Urinary bladder (tissue), 4 donors: Measurements from ENCODE around the gene PLCL1. TPM values are rescaled to one million over a fixed set of nuclear protein-coding genes. Genes with fewer than 3 reads are reported as not detected.

ENCODE experiments used
- DNase-seq: peaks from one replicate; pipeline ENCODE4 v3.0.0-alpha.2; 2015; ENCODE audit errors: extremely low spot score
- H3K27ac ChIP-seq: one replicate; pipeline ENCODE4 v1.5.1; 2013; ENCODE audit warnings: low read depth, mild to moderate bottlenecking, moderate library complexity
- H3K36me3 ChIP-seq: one replicate; pipeline ENCODE4 v1.6.1; 2013; ENCODE audit warnings: mild to moderate bottlenecking, moderate library complexity; ENCODE audit not compliant: insufficient read depth
- H3K4me1 ChIP-seq: one replicate; pipeline ENCODE4 v1.6.1; 2013; ENCODE audit warnings: mild to moderate bottlenecking, moderate library complexity; ENCODE audit not compliant: insufficient read depth
- H3K4me3 ChIP-seq: one replicate; pipeline ENCODE4 v1.5.1; 2013; ENCODE audit warnings: low read depth, low read length
- WGBS: extraction: QIAGEN DNeasy Blood & Tissue Kit; methylation state at CpG from one replicate; pipeline ENCODE4 v1.1.7; 2013; 5-methylcytosine and 5-hydroxymethylcytosine counted together
- polyA plus RNA-seq: library from polyadenylated mRNA; stranded (reverse); fragments of 200-250 nt; gene quantifications from one replicate; pipeline ENCODE4 v1.2.3, GENCODE V29; 2013
- total RNA-seq: library from RNA; depleted of rRNA; stranded (reverse); fragments of >200 nt; gene quantifications from one replicate; pipeline ENCODE4 v1.2.3, GENCODE V29; 2014
- donor health status: healthy with polysubstance abuse.
- donor health status: healthy.

Gene PLCL1
- 17.8 TPM for total RNA-seq
- 6.0 TPM for polyA plus RNA-seq

DNA sequence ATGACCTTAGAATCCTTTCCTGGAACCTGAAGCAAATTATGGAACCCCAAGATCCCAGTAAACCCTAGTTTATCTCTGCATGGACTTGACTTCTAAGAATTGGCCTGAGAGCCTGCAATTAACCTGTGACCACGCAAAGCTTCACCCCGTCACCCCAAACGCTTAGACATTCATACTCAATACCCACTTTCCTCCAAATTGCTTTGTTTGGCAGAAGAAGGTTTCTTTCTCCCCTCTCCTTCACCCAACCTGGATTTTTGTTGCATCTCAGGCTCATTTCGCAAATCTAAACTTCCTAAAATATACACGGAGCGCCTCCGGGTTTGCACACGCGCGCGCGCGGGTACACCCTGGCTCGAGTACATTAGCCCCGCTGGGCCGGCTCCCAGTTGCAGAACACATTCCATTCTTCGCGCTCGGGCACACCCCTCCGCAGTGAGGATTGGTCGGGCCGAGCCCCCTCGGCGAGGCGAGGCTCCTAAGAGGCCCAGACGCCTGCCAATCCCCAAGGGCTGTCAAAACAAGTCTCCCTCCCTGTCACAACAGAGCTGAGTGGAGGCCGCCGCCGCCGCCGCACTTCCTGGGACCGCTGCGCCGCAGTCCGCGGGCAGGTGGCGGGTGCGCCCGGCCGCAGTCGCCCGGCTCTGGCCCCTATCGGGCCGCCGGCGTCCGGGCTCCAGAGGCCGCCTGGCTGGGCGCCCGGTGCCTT is at the start of gene PLCL1:
Gene PLCL1, plus strand, starts transcription at position 545 of the 709 bp plus-strand sequence.
- Histone ChIP-seq H3K27ac (no peak within 1 kb of the TSS), H3K4me1 (peaks cover 3% of the 10 kb centered on the region), H3K36me3 (no peaks in the 10 kb centered on the region), H3K4me3 (peak within 1 kb of the TSS; percentile 89)
- DNase-seq: peak; percentile 77
- under 1% methylated on average over 50 of the region's 50 CpGs for WGBS

GRCh38 chr2:197759013-197759412 is 45.4 kb upstream of the PLCL1 start:
- no peak for DNase-seq
- Histone ChIP-seq H3K27ac (no peak overlapping the region), H3K4me1 (no peaks in the 10 kb centered on the region), H3K4me3 (no peak overlapping the region), H3K36me3 (no peaks in the 10 kb centered on the region)
- 58% methylated on average over 4 of the region's 4 CpGs for WGBS

GRCh38 chr2:197759625-197760292 is 44.6 kb upstream of the PLCL1 start:
- no peak overlapping the region for H3K27ac ChIP-seq
- no peak for DNase-seq
- no peaks in the 10 kb centered on the region for H3K4me1 ChIP-seq
- no peaks in the 10 kb centered on the region for H3K36me3 ChIP-seq
- WGBS: 82% methylated on average over 11 of the region's 11 CpGs
- H3K4me3 ChIP-seq: no peak overlapping the region

DNA sequence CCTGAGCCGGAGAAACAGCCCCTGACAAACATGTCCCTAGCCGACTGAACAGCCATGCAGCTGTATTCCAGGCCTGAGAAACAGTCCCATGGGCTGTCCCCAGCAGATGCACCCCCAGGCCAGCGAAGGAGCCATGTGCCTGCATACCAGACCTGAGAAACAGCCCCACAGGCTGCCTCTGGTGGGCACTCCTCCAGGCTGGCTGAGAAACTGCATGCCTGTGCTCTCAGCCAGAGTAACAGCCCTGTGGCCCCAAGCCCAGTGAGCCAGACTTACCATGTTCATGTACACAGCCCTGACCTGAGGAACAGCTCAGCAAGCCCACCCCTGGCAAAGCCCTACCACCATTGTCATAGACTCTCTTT is 44.1 kb upstream of the PLCL1 start:
- no peak overlapping the region for H3K27ac ChIP-seq
- no peaks in the 10 kb centered on the region for H3K4me1 ChIP-seq
- no peak overlapping the region for H3K4me3 ChIP-seq
- H3K36me3 ChIP-seq: no peaks in the 10 kb centered on the region
- WGBS: 85% methylated on average over 3 of the region's 3 CpGs
- DNase-seq: no peak

- no peaks in the 10 kb centered on the region for H3K4me1 ChIP-seq
- WGBS: 22% methylated on average over 4 of the region's 4 CpGs
- no peak for DNase-seq
- H3K4me3 ChIP-seq: no peak overlapping the region
- no peak overlapping the region for H3K27ac ChIP-seq
- no peaks in the 10 kb centered on the region for H3K36me3 ChIP-seq
These were observed 26.5 kb upstream of the PLCL1 start for GRCh38 chr2:197777823-197778407.

- no peak for DNase-seq
- no peaks in the 10 kb centered on the region for H3K36me3 ChIP-seq
- H3K27ac ChIP-seq: no peak overlapping the region
- no peaks in the 10 kb centered on the region for H3K4me1 ChIP-seq
- no peak overlapping the region for H3K4me3 ChIP-seq
These were observed 25.1 kb upstream of the PLCL1 start for GRCh38 chr2:197779261-197779660.

- WGBS: 8% methylated on average over 1 of the region's 1 CpG
- H3K4me3 ChIP-seq: no peak overlapping the region
- no peaks in the 10 kb centered on the region for H3K4me1 ChIP-seq
- H3K27ac ChIP-seq: no peak overlapping the region
- H3K36me3 ChIP-seq: no peaks in the 10 kb centered on the region
- no peak for DNase-seq
These were observed 22.3 kb upstream of the PLCL1 start for GRCh38 chr2:197782126-197782525.

- Histone ChIP-seq H3K4me3 (peak within 1 kb of the TSS; percentile 2), H3K27ac (no peak within 1 kb of the TSS), H3K4me1 (no peaks in the 10 kb centered on the region), H3K36me3 (no peaks in the 10 kb centered on the region)
- no peak for DNase-seq
- WGBS: 89% methylated on average over 80 of the region's 80 CpGs
These were observed 19.1 kb upstream of the PLCL1 start, which contains the start of gene BOLL for GRCh38 chr2:197784956-197785941. BOLL (minus strand) TSS chr2:197785319; CDS start chr2:197781850, 3,469 bp downstream.

- no peak for DNase-seq
- Histone ChIP-seq H3K4me1 (no peaks in the 10 kb centered on the region), H3K4me3 (peak overlapping the region; percentile 2), H3K27ac (no peak overlapping the region), H3K36me3 (no peaks in the 10 kb centered on the region)
- 4% methylated on average over 79 of the region's 79 CpGs for WGBS
These were observed 18.1 kb upstream of the PLCL1 start for GRCh38 chr2:197786010-197786877.

DNA sequence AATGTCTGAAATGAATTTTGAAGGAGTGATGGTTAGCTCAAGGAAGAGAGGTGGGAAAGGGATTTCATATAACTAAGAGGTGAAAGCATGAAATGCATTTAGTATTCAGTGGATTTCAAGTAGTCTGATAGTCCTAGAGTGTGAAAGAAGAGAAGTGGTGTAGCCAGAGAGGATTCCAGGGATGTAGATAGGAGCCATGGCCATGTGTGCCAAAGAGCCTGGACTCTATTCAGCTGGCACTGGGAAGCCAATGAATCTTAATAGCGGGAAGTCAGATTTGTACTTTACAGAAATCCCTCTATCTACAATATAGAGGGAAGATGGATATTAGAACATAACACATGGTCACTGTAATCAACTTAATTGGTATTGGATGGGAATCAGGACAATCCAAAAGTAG is 10.9 kb upstream of the PLCL1 start:
- 47% methylated on average over 1 of the region's 1 CpG for WGBS
- H3K27ac ChIP-seq: no peak overlapping the region
- H3K4me1 ChIP-seq: no peaks in the 10 kb centered on the region
- DNase-seq: no peak
- H3K36me3 ChIP-seq: no peaks in the 10 kb centered on the region
- no peak overlapping the region for H3K4me3 ChIP-seq

DNA sequence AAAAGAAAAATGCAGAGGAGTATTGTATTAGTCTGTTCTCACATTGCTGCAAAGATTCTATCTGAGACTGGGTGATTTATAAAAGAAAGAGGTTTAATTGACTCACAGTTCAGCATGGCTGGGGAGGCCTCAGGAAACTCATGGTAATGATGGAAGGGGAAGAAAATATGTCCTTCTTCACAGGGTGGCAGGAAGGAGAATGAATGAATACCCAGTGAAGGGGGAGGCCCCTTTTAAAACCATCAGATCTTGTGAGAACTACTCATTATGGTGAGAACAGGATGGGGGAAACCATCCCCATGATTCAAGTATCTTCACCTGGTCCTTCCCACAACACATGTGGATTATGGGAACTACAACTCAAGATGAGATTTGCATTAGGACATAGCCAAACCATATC is 9.1 kb upstream of the PLCL1 start:
- Histone ChIP-seq H3K27ac (no peak overlapping the region), H3K4me3 (no peak overlapping the region), H3K36me3 (no peaks in the 10 kb centered on the region), H3K4me1 (no peaks in the 10 kb centered on the region)
- DNase-seq: no peak

GRCh38 chr2:197798187-197798586 is 6.2 kb upstream of the PLCL1 start:
- Histone ChIP-seq H3K27ac (no peak overlapping the region), H3K4me3 (no peak overlapping the region), H3K4me1 (no peaks in the 10 kb centered on the region), H3K36me3 (no peaks in the 10 kb centered on the region)
- no peak for DNase-seq
- 54% methylated on average over 4 of the region's 4 CpGs for WGBS

DNA sequence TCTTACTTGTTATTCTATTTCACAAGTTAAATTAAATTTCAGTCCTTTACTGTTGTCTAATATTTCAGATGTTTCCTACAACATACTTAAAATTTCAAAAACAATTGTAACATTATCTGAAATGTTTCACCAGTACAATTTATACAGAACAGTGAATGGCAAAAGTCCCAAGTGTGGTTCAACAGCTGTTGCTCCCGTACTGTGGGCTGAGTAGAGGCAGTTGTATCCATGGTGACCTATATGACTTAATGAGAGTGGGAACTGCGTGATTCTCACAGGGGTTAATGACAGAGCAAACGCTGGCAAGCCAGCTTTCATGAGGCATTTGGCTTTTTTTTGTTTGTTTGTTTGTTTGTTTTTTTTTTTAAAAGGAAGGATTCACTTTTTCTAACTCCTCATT is 5.3 kb upstream of the PLCL1 start:
- 76% methylated on average over 3 of the region's 3 CpGs for WGBS
- DNase-seq: no peak
- H3K27ac ChIP-seq: no peak overlapping the region

More for the DNA sequence above, 5.3 kb upstream of the PLCL1 start:
- H3K36me3 ChIP-seq: no peaks in the 10 kb centered on the region
- peaks cover 2% of the 10 kb centered on the region for H3K4me1 ChIP-seq
- H3K4me3 ChIP-seq: no peak overlapping the region
